NCI-H2171 treated with DMSO at 0.1 percent for 48 hours (cell line): ENCODE data around the gene ABCC3.

Experiments
- DNase-seq: peaks from one replicate; lab custom pipeline; 2025; lab: John Stamatoyannopoulos, UW

Gene ABCC3, protein sequence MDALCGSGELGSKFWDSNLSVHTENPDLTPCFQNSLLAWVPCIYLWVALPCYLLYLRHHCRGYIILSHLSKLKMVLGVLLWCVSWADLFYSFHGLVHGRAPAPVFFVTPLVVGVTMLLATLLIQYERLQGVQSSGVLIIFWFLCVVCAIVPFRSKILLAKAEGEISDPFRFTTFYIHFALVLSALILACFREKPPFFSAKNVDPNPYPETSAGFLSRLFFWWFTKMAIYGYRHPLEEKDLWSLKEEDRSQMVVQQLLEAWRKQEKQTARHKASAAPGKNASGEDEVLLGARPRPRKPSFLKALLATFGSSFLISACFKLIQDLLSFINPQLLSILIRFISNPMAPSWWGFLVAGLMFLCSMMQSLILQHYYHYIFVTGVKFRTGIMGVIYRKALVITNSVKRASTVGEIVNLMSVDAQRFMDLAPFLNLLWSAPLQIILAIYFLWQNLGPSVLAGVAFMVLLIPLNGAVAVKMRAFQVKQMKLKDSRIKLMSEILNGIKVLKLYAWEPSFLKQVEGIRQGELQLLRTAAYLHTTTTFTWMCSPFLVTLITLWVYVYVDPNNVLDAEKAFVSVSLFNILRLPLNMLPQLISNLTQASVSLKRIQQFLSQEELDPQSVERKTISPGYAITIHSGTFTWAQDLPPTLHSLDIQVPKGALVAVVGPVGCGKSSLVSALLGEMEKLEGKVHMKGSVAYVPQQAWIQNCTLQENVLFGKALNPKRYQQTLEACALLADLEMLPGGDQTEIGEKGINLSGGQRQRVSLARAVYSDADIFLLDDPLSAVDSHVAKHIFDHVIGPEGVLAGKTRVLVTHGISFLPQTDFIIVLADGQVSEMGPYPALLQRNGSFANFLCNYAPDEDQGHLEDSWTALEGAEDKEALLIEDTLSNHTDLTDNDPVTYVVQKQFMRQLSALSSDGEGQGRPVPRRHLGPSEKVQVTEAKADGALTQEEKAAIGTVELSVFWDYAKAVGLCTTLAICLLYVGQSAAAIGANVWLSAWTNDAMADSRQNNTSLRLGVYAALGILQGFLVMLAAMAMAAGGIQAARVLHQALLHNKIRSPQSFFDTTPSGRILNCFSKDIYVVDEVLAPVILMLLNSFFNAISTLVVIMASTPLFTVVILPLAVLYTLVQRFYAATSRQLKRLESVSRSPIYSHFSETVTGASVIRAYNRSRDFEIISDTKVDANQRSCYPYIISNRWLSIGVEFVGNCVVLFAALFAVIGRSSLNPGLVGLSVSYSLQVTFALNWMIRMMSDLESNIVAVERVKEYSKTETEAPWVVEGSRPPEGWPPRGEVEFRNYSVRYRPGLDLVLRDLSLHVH (N-terminal part only)

DNA sequence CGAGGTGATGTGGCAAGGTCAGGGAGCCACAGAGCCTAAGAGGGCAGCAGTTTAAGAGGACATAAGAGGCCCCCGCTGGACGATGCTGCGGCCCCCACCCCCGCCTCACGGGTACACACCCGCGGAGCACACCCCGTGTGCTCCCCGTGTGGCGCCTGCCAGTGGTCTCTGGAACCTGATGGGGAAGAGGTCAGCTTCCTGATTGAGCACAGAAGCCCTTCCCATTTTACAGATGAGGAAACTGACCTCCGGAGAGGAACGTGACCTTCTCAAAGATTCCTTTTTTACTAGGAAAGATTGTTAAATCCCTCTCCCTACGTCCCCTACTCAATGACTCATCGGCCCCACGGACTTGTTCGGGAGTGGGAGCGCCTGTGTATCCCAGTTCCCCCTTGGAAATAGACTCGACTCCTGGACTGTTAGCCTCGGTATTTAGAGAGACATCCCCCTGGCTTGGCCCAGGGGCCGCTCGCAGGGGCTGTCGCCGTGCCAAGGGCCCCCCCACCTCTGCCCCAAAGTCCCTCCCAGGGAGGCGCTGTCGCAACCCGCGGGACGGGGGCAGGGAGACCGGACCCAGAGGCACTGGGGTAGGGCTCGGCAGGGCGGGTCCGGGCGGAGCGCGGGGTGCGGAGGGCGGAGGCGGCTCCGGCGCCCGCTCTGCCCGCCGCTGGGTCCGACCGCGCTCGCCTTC, at the start of gene ABCC3:
ABCC3 (plus strand) TSS at position 658 of the 691 bp plus-strand sequence. CDS start 56 bp downstream, outside the sequence.
- DNase-seq: no peak

DNA sequence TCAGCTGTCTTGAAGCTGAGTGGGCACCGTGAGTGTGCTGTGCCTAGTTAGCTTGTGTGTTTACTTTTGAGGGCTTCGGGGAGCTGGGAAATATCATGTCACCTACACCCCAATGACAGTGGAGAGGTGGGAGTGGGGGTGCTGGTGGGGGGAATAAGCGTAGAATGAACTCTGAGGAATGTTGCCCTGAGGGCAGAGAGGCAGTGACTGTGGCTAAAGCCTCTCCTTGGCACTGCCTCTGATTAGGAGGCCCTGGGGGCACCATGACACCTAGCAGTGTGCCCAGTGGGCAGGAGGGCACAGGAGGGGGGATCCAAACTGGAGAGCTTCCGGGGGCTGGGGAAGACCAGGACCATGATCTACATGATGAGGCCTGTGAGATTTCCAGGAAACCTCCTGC, 49.3 kb upstream of the ABCC3 start:
- DNase-seq: no peak

DNA sequence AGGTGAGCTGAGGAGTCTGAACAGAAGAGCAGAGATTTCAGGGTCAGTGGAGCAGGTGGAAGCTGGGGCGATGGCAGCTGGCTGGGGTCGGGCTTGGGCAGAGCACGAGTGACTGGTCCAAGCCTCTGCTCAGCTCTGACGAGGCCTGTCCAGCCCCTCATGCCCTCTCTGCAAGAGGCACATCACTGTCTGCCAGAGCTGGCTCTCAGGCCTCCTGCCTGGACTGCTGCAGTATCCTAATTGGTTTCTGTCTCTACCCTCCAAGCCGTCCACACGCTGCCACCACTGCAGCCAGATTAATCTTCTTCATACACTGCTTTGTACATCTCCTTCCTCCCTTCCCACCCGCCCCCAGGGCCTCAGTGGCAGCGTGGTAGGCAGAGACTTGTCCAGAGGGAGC, 48.8 kb upstream of the ABCC3 start:
- no peak for DNase-seq

DNA sequence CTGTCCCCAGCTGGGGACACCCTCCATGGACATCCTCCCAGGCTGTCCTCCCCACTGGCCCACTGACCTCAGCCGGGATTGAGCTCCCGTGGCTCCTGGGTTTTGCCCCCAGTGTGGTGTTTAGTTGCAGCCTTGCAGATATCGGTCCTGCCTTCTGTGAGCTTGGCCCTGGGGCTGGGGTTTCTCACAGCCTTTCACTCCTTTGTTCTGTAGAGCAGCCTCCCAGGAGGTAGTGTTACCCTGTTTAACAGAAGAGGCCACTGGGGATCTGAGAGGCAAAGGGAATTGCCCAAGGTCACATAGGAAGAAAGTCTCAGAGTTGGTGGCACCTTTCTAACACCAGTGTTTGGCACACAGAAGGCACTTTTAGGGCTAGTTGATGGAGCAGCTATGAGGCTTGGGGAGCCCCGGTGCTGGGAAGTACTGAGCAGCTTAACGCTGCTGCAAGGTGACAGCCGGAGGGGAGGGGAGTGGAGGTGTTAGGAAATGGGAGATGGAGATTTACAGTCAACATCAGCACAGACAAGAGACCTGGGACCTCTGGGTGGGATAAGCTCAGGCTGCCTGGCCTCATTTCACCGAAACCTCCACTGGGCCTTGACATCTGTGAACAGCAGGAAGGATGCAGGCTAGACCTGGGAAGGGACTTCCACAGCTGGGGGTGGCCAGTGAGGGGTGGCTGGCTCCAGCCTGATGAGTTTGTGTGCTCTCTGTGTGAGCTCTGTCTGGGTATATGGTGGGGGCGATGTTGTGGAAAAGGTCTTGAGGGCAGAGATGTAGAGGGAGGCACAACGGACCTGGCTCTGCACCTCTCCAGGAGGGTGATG, 48.0 kb upstream of the ABCC3 start:
- DNase-seq: no peak

DNA sequence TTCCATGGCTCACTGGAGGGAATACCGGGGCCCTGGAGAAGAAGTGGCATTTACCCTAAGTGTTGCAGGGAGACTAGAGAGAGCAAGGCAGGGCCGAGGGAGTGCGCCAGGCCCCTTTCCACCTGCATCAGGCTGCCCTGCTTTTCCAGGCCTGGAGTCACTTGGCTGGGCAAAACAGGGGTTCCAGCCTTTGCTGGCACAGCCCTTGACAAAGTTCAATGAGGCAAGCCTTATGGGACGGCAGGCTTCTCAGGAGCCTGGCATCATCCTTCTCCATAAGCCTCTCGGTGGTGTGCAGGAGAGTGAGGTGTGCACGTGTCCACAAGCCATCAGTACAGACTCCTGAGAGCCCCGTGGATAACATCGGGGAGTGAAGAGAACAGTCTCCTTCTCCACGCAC, 47.1 kb upstream of the ABCC3 start:
- no peak for DNase-seq

DNA sequence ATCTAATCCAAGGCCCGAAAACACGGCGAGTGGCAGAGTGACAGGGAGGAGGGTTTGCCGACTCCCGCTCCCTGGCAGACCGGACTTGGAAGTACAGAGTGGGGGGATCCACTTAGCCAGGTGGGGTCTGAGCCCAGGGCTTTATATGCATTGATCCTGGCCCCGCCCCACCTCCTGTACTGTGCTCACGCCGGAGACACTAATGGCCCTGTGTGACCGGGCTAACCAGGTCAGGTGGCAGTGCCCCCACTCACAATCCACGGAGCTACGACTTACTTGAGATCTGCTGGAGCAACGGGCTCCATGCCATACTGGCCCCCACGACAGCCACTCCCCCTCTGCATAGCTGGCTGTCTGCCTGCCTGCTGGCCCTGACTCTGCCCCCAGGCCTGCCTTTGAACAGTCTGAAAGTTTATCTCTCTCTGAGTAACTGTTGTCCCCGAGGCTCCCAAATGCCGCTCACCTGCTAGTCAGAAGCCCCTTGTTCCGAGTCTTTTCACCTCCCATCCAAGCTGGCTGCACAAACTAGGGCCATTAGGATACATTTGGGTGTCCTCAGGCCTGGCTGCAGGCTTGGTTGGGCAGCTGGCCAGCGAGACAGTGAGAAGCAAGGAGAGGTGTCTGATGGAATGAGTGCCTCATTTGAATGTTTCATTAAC, 46.2 kb upstream of the ABCC3 start:
- DNase-seq: no peak

DNA sequence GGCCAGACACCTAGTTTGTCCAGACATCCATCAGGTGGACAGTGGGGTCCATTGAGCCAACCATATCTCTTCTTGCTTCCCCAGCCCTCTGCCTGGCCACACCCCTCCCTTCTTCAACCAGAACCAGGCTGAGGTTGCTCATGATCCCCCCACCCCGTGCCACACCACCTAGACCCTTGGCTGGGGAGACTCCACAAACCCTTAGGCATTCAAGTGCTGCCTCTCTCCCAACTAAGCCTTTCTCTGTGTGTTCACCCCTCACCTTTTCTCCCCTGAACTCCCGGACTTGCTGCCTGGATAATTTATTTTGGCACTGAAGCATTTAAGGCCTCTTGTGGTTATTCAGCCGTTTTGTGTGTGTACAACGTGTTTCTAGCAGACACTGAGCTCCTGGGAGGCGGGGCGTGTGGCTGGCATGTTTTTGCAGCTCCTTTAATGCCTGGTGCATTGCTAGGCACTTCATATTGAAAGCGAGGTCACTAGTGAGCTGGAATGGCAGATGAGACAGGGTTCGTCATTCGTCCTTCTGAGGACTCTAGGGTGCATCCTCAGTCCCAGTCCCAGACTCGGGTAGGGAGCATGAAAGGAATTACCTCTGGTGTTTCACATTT, 45.5 kb upstream of the ABCC3 start:
- no peak for DNase-seq

DNA sequence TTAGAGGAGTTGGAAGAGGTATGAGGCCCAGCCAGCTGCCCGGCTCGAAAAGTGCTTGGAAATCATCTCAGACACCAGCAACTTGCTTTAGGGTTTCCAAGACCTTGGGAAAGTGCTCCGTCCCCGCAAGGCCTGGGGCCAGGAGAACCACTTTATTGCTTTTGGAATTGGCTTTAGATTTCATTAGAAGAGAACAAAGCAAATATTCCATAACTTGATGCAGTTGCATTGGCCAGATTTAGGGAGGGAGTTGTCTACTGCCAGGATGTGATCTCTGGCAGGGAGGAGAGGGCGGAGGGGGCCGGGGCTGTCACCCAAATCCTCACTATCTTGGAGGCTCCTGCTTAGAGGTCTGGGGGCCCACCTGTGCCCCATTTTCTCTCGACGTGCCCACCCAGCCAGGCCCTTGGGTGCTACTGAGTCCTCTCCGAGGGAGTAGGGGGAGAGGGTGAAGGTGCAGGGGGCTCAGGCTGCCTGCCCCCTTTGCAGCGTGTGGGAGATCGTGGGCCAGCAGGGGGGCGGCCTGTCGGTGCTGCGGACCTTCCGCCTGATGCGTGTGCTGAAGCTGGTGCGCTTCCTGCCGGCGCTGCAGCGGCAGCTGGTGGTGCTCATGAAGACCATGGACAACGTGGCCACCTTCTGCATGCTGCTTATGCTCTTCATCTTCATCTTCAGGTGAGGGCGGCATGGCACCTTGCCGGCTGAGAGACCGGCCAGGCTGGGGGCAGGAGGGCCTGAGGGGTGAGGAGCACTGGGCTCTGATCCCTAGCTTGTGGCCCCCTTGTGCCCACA, 43.5 kb upstream of the ABCC3 start:
- DNase-seq: no peak

DNA sequence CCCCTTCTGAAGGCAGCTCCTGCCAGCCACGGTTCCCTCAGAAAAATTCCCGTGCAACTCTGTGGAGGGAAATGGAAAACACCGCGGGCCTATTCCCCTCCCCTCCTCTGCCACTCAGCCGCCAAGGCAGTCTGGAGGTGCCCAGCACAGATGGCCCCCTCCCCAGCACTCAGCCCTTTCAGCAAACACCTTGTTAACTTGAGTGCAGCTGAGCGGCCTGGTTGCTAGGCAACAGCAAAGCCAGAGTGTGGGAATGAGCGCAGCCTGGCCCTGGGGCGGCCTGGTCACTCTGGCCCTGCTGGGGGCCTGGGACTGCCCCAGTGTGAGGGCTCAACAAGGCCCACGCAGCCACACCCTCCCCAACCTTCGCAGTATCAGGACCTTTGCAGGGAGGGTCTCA, 41.4 kb upstream of the ABCC3 start:
- peak; percentile 83 for DNase-seq

DNA sequence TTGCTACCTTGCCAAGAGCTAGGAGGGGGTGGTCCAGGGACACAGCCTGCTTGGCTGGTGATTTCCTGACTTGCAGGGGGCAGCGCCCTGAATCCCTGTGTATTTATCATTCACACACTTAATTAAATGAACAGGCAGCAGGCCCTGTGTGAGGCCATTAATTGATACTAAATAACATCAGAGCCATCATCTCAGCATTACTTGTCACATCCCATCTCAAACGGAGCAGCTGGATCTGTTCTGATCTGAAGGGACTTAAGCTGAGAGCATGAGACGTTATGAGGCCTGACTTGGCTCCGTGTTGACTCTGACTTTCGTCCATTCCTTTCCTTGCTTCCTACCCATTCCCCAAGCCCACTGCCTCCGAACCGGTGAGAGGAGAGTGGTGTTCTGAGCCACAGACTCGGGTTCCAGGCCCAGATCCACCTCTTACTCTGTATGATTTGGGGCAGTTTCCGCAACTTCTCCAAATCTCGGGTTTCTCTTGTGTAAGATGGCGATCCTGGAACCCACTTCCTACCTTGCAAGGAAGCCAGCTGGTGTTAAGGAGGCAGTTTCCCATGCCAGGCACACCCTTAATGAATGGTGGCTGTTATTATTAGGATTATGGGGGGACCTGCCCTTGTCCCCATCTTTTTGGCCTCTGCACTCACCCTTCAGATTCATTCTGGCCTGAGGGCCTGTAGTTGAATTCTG, 40.4 kb upstream of the ABCC3 start:
- DNase-seq: no peak

DNA sequence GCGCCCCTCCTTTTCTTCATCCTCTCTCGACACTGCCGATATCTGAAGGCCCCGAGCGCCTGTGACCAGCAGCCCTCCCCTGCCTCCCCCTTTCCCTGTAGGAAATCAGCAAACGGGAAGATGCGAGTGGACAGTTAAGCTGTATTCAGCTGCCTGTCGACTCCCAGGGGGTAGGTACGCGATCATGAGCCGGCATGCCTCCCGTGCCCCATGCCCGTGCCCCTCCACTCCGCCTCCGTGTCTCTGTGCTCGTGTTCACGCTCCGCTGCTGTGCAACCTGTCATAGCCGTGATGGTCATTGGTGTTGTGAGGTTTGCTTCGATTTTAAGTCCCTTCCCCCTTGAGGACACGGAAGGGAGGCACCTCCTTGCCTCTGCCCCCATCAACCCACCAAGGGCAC, 39.8 kb upstream of the ABCC3 start:
- no peak for DNase-seq

DNA sequence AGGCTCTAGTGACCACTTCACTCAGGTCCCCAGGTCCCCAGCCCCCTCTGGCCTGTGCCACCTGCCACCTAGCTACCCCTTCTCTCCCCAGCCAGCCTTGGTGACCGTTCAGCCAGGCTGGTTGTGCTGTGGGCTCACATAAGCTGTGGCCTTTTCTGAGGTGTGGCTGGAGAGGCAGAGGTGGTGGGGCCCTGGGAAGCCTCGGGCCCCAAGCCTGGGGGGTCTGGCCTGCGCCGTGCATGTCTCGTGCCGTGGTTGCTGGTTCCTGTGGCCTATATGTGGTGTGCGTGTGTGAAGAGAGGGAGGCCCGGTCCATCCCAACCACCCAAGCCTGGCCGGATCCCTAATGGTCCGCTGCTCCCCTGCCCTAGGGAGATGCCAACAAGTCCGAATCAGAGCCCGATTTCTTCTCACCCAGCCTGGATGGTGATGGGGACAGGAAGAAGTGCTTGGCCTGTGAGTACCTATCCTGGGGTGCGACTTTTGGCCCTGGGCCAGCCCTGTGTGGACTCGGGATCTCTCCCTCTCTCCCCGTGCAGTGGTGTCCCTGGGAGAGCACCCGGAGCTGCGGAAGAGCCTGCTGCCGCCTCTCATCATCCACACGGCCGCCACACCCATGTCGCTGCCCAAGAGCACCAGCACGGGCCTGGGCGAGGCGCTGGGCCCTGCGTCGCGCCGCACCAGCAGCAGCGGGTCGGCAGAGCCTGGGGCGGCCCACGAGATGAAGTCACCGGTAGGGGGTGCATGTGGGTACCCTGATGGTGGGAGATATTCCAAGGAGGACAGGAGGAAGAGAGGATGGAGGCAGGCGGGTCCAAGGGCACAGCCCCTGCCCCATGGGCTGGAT, 38.3 kb upstream of the ABCC3 start:
- no peak for DNase-seq

DNA sequence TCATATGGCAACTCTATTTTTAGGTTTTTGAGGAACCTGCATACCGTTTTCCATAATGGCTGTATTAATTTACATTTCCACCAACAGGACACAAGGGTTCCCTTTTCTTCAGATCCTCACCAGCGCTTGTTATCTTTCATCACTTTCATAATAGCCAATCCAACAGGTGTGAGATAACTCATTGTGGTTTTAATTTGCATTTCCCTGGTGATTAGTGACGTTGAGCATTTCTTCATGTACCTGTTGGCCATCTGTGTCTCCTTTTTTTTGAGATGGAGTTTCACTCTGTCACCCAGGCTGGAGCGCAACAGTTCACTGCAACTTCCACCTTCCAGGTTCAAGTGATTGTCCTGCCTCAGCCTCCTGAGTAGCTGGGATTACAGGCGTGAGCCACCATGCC, 36.2 kb upstream of the ABCC3 start:
- peak; percentile 73 for DNase-seq

DNA sequence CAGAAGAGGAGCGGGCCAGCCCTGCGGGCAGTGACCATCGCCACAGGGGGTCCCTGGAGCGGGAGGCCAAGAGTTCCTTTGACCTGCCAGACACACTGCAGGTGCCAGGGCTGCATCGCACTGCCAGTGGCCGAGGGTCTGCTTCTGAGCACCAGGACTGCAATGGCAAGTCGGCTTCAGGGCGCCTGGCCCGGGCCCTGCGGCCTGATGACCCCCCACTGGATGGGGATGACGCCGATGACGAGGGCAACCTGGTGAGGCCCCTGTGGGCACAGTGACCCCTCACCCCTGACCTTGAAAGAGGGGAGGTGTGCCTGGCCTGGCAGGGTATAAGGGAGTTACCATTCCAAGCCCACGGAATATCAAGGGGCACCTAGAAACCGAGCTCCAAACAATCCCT, 35.1 kb upstream of the ABCC3 start:
- no peak for DNase-seq

DNA sequence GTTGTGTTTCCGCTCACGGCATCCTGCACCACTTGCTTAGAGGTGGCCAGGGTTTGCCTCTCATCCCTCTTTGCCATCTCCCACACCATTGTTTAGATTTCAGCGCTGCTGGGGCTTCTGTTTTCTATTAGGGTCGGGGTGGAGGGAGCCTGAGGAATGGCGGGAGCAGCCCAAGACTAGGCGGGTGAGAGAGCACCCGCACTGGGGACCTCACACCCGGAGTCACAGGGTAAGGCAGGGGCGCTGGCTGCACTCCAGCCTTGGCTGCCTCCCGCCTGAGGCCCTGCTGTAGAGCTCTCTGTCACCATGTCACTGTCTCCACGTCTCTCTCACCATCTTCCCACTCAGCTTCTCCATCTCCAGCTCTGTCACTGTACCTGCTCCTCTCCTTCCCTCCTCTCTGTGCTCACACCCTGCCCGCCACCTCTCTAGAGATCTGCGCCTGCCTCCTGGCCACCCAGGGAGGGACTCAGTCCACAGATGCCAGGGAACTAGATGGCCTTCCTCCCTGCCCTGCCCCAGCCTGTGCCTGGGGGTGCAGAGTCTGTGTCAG, 32.8 kb upstream of the ABCC3 start:
- no peak for DNase-seq

DNA sequence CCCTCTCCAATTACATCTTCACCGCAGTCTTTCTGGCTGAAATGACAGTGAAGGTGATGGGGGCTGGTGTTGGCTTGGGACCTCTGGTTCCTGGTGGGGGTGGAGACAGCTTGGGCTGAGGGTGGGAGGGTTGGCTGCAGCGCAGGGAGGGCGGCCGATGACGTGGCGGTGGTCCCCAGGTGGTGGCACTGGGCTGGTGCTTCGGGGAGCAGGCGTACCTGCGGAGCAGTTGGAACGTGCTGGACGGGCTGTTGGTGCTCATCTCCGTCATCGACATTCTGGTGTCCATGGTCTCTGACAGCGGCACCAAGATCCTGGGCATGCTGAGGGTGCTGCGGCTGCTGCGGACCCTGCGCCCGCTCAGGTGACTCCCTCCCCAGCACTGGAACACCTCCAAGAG, 31.8 kb upstream of the ABCC3 start:
- no peak for DNase-seq

DNA sequence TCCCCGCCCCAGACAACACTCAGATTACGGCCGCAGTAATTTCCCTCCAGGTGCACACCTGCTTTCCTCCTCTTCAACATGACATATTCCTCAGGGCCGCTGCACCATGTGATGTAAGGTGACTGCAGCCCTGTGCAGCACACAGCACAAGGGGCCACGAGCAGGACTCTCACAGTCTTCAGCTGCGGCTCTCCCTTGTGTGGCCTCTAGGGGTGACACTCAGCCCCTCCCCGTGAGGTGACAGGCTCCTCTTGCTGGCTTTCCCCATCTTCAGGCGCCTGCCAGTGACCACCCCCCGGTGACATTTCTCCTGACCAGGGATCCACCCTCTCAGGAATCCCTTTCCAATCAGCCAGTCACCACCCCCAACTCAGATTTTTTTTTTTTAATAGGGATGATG, 31.3 kb upstream of the ABCC3 start:
- peak; percentile 47 for DNase-seq
